HepG2 (cell line): ENCODE measurements around the gene GFPT2. TPM values are rescaled to one million over a fixed set of nuclear protein-coding genes. Genes with fewer than 3 reads are reported as not detected.

Experiments used
- ATAC-seq: fragments of 200-7000 bp; cut with Tn5 transposase; 3 replicates; pipeline ENCODE4 v1.9.1; 2020; ENCODE audit warnings: mild to moderate bottlenecking, moderate library complexity
- BruUV-seq: library from RNA; stranded (reverse); fragments of 400-500 nt; replicated peaks from 2 replicates; lab custom pipeline; 2021; lab: Mats Ljungman, UMichigan
- CTCF ChIA-PET: fragments of 300-600 bp; formaldehyde crosslinking; extraction: SDS; loops from one replicate; lab custom pipeline; 2021; ENCODE audit warnings: low total read pairs, inconsistent platforms, low intra/inter-chr PET ratio; lab: Yijun Ruan, JAX
- POLR2A ChIA-PET: fragments of 350-600 bp; sonication (Branson Sonifier 250); formaldehyde crosslinking; loops from one replicate; lab custom pipeline; 2020; ENCODE audit warnings: antibody characterized with exemption, inconsistent platforms; lab: Yijun Ruan, JAX
- DNase-seq: peaks from one replicate; pipeline ENCODE4 v3.0.0-alpha.2; 2015; ENCODE audit warnings: low spot score
- FAIRE-seq: peaks from 3 replicates; lab custom pipeline; 2011; peaks lifted over from hg19 to GRCh38; lab: Jason Lieb, UNC
- H2AFZ ChIP-seq: one replicate; pipeline ENCODE4 v1.6.1; 2011; ENCODE audit warnings: low read length, inconsistent platforms
- H3K27ac ChIP-seq: fragments of 300-600 bp; 3 replicates; pipeline ENCODE4 v1.8.0; 2011; ENCODE audit warnings: mixed run types, mild to moderate bottlenecking, mixed read lengths, low read length, inconsistent platforms; ENCODE audit not compliant: insufficient read depth; ENCODE audit errors: extremely low read length
- H3K27me3 ChIP-seq, 2 experiments: fragments of 200-600 bp in 1 of 2; 2 replicates in 1 of 2; 3 replicates in 1 of 2; pipeline versions ENCODE4 v1.6.0 to v1.8.0; 2011; ENCODE audit warnings: low read length in 2 of 2, mild to moderate bottlenecking in 2 of 2, moderate library complexity in 2 of 2, inconsistent platforms in 1 of 2; ENCODE audit not compliant: insufficient read depth in 2 of 2, control insufficient read depth in 1 of 2
- H3K36me3 ChIP-seq, 2 experiments: fragments of 200-600 bp in 1 of 2; replicated peaks in 1 of 2; 2 replicates in 1 of 2; 3 replicates in 1 of 2; pipeline versions ENCODE4 v1.5.1 to v1.8.0; 2011; ENCODE audit warnings: low read length in 2 of 2, inconsistent platforms in 1 of 2; ENCODE audit not compliant: insufficient read depth in 2 of 2, control insufficient read depth in 1 of 2
- H3K4me1 ChIP-seq: 2 replicates; pipeline ENCODE4 v1.5.1; 2012; ENCODE audit warnings: low read length, inconsistent platforms; ENCODE audit not compliant: insufficient read depth
- H3K4me2 ChIP-seq: 2 replicates; pipeline ENCODE4 v1.6.0; 2011; ENCODE audit warnings: low read depth, low read length, inconsistent platforms
- H3K4me3 ChIP-seq, 3 experiments: fragments of 200-600 bp in 1 of 3; sonication (generic), shearing (Covaris generic) in 1 of 3; replicated peaks in 1 of 3; 2 replicates each; pipeline ENCODE4 v1.5.1; 2011 to 2016; ENCODE audit warnings: low read length in 3 of 3, inconsistent platforms in 2 of 3, low read depth in 2 of 3, mild to moderate bottlenecking in 2 of 3, control low read depth in 1 of 3, mixed read lengths in 1 of 3; ENCODE audit not compliant: insufficient read depth in 1 of 3
- H3K79me2 ChIP-seq: one replicate; pipeline ENCODE4 v1.6.1; 2011; ENCODE audit warnings: low read length, inconsistent platforms; ENCODE audit not compliant: insufficient read depth
- H3K9ac ChIP-seq: 2 replicates; pipeline ENCODE4 v1.6.0; 2011; ENCODE audit warnings: mild to moderate bottlenecking, low read depth, low read length, inconsistent platforms; ENCODE audit not compliant: insufficient read depth
- H3K9me3 ChIP-seq: 2 replicates; pipeline ENCODE4 v1.5.1; 2012; ENCODE audit warnings: mild to moderate bottlenecking, low read length
- H4K20me1 ChIP-seq: 2 replicates; pipeline ENCODE4 v1.6.0; 2011; ENCODE audit warnings: inconsistent platforms, mild to moderate bottlenecking, low read length, moderate library complexity; ENCODE audit not compliant: insufficient read depth
- CSRNP1 ChIP-seq: sonication (generic); formaldehyde crosslinking; IDR thresholded peaks from 2 replicates; pipeline ENCODE4 v1.8.1; 2023; ENCODE audit warnings: mild to moderate bottlenecking, missing genetic modification reagents
- MEIS2 ChIP-seq: sonication (generic); formaldehyde crosslinking; IDR thresholded peaks from 2 replicates; pipeline ENCODE4 v1.9.0; 2021; ENCODE audit warnings: mild to moderate bottlenecking, missing genetic modification reagents
- MLLT10 ChIP-seq: sonication (generic); formaldehyde crosslinking; IDR thresholded peaks from 2 replicates; pipeline ENCODE4 v1.4.0; 2020; ENCODE audit warnings: missing genetic modification reagents
- NFYB ChIP-seq: sonication (generic); formaldehyde crosslinking; IDR thresholded peaks from 2 replicates; pipeline ENCODE4 v1.4.0; 2020; ENCODE audit warnings: missing genetic modification reagents
- ZNF687 ChIP-seq: sonication (generic); formaldehyde crosslinking; IDR thresholded peaks from 2 replicates; pipeline ENCODE4 v1.5.1; 2020; ENCODE audit warnings: mild to moderate bottlenecking, missing genetic modification reagents, moderate library complexity
- WGBS: methylation state at CpG from one replicate; pipeline ENCODE4 v1.1.6; 2017; ENCODE audit warnings: low lambda C conversion rate; 5-methylcytosine and 5-hydroxymethylcytosine counted together
- in situ Hi-C: cut with HindIII; loops from 2 replicates; pipeline ENCODE4 v1.10.0; 2017; ENCODE audit warnings: low pct_unique_long_range_greater_than_20kb; ENCODE audit not compliant: extremely low pct_ligation_motif_present
- intact Hi-C: fragments of 100-400 bp; cut with micrococcal nuclease; formaldehyde crosslinking; loops from one replicate; pipeline ENCODE4 v1.10.0; 2022; ENCODE audit not compliant: unreplicated experiment
- polyA plus RNA-seq, 8 experiments: library from polyadenylated mRNA; depleted of rRNA in 3 of 8; stranded (reverse) in 7 of 8; unstranded in 1 of 8; fragments of >200 nt; fragmentation: Illumina TruSeq in 4 of 8; extraction: Trizol in 4 of 8; gene quantifications; 2 replicates each; pipeline versions ENCODE4 v1.2.1 to v1.2.3, GENCODE V29; 2011 to 2016; ENCODE audit warnings: low read depth in 4 of 8, missing spikeins in 1 of 8, mixed read lengths in 1 of 8; ENCODE audit not compliant: insufficient read depth in 1 of 8
- total RNA-seq, 5 experiments: library from RNA; depleted of rRNA; stranded (reverse); fragments of >200 nt; fragmentation: Illumina TruSeq; extraction: Trizol; gene quantifications; 2 replicates each; pipeline ENCODE4 v1.2.3, GENCODE V29; 2016; ENCODE audit warnings: low read depth in 1 of 5

The GFPT2 gene
- total and polyA plus RNA-seq, 2 of the 13 experiments (the other 11 are each of a cell fraction or from before 2014, with no cell fraction given): 0.18 TPM

- H3K27me3 ChIP-seq: peaks cover 0 to 2% of the 10 kb centered on the region in 2 experiments; a peak in 2 of 5 replicates
- no peak for FAIRE-seq
- intact Hi-C loops (loop anchor here (10.0 kb wide), 1 partner anchor 580 kb away; no protein-coding TSS in a partner anchor), in situ Hi-C loops (no loop called here)
- H3K4me1 ChIP-seq: peaks cover 53% of the 10 kb centered on the region
- no peaks in the 10 kb centered on the region for H3K79me2 ChIP-seq
- no peaks in the 10 kb centered on the region for H3K36me3 ChIP-seq
- BruUV-seq: no TSS peak
- H3K9ac ChIP-seq: no peak overlapping the region
- H3K4me2 ChIP-seq: peak overlapping the region; percentile 73; the same call in 1 of the 2 replicates
- no peak overlapping the region for H3K27ac ChIP-seq
- ATAC-seq: peak; percentile 39
- H2AFZ ChIP-seq: no peak overlapping the region
- H3K4me3 ChIP-seq: peak overlapping the region in 1 of 3 experiments; percentile 22; a peak in 2 of 6 replicates
- DNase-seq: no peak
- TF ChIP-seq CSRNP1 (CRISPR knock-in tag) (no peak), ZNF687 (CRISPR knock-in tag) (0 out of 2 replicates have a peak, but pooled peaks have one; percentile 2), MLLT10 (CRISPR knock-in tag) (no peak), NFYB (CRISPR knock-in tag) (no peak), MEIS2 (CRISPR knock-in tag) (no peak)
- no peaks in the 10 kb centered on the region for H3K9me3 ChIP-seq
- ChIA-PET CTCF (no interaction called here), POLR2A (interaction anchor here (1.0 to 1.8 kb wide), 3 partner anchors 9 to 11 kb away, joined by 3 to 11 read pairs (median 4); no protein-coding TSS in a partner anchor)
- WGBS: 23% methylated on average over 8 of the region's 18 CpGs
- no peaks in the 10 kb centered on the region for H4K20me1 ChIP-seq
These were observed 48.4 kb downstream of the GFPT2 start for GRCh38 chr5:180304431-180305375.
